Left kidney (tissue), 2 donors: Measurements from ENCODE around the gene NCR3LG1. TPM values are rescaled to one million over a fixed set of nuclear protein-coding genes. Genes with fewer than 3 reads are reported as not detected.

ENCODE experiments used
- DNase-seq: peaks from one replicate; pipeline ENCODE4 v3.0.0-alpha.2; 2013
- polyA plus RNA-seq: library from polyadenylated mRNA; unstranded; fragments of 120-200 nt; gene quantifications from one replicate; pipeline ENCODE4 v1.2.1, GENCODE V29; 2013; ENCODE audit not compliant: insufficient read length

The NCR3LG1 gene
- polyA plus RNA-seq, 1 donor: 2.3 TPM

DNA sequence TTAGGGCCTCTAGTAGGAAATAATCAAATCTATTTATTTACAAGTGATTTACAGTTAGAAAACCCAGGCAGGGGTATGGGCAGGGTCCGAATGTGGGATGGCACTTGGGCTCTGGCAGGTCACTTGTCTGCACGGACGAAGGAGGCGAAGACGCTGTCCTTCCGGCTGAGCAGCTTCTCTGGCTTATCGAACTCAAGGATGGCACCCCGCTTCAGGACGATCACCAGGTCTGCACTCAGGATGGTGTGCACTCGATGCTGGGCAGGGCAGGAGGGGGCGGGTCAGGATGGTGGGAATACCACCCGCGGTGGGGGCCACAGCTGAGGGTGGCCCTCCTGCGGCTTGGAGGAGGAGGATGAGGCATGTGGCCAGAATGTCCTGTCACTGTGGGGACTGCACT lies 41.3 kb downstream of the NCR3LG1 start:
- DNase-seq: no peak

DNA sequence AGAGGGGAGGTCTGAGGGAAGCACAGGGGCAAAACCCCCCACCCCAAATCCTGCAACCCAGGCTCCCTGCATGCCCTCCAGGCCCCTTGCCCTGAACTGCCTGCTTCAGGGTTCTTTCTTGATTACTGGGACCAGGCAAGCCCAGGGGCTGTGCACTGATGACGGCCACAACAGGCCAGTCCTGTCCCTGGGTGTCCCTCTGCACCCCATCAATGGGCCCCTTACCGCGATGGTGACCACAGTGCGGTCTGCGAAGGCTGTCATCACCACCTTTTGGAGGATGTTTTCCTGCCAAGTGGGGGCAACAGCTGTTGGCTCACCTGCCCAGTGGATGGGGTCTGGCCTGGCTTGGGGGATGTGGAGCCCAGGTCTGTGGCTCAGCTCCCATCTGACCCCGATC lies 41.9 kb downstream of the NCR3LG1 start:
- DNase-seq: no peak

DNA sequence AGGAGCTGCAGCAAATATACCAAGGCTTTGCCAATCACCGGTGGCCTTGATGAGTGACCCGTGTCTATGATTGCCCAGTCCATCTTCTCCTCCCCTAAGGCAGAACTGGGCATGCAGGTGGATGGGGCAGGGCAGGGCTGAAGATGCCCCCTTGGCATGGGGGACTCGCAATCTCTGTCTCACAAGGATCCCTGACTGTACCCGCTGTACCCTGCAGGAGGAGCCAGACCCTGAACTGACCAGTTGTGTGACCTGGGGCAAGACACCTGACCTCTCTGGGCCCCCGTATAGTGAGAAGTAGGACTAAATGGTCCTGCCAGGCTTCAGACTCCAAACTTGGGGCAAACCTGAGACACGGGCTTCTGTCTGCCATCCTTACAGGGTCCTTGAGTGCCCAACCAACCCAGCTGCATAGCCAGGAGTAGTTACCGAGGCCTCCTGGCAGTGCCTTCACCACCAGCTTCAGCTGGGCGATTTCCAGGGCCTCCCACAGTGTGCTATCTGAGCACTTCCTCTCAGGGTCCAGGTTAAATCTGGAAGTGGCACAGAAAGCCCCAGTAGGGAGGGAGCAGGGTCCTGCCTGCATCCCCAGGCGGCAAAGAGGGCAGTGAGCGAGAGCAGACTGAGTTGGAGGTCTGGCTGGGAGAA lies 43.3 kb downstream of the NCR3LG1 start:
- DNase-seq: no peak

DNA sequence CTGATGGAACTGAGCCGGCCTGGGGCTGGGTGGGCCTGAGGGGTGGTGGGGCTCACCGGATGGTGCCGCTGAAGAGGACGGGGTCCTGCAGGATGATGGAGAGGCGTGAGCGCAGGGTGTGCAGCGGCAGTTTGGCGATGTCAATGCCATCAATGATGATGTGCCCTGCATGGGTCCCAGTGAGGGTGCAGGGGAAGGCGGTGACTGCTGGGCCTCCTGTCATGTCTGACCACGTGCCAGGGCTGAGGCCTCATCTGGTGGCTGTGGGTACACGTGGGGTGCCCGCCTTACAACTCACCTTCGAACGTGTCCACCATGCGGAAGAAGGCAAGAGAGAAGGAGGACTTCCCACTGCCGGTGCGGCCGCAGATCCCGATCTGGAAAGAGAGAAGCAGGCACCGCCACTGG lies 44.0 kb downstream of the NCR3LG1 start:
- no peak for DNase-seq

DNA sequence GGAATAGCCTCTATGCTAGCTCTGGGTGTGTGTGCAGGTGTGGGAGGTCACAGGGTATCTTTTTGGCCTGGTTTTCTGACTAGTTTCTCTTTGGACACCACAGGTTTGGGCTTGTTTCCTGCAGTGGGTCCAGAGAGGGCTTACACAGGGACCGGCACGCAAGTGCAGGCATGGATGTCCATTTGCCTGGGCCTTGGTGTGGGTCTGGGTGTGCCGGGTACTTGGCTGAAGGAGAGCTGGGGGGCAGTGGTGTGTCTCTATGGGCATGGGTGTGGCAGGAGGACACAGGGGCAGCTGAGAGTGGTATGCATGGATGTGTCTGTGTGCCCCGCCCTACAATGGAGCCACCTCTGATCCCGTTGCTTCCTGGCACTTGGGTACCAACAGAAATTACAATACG lies 44.4 kb downstream of the NCR3LG1 start:
- DNase-seq: no peak

DNA sequence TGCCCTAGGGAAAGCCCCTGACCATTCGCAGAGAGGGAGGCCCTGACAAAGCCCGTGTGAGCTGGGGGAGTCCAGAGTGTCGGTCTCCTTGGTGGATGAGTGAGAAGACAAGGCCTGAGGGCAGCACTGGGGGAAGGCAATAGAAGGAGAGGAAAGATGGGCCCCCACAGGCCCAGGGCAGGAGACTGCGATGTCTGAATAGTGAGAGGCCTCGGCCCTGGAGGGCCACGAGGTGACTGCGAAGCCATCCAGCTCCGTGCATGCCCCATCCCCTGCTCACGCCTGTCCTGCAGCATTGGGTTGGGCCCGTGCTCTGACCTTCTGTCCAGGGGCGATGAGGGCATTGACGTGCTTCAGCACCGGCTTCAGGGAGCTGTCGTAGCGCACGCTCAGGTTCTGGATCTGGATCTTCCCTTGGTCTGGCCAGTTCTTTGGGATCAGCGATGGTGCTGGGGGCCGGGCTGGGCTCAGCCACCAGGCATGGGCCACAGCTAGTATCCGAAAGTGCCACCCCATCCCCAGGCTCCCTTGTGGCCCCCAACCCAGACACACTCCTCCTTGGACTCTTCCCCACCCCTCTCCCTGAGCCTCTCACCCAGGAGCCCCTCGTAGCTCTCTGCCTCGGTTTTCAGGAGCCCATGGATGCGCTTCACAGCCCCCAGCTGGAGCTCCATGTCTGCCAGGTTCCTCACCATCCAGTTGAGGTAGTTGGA lies 45.2 kb downstream of the NCR3LG1 start:
- DNase-seq: no peak

DNA sequence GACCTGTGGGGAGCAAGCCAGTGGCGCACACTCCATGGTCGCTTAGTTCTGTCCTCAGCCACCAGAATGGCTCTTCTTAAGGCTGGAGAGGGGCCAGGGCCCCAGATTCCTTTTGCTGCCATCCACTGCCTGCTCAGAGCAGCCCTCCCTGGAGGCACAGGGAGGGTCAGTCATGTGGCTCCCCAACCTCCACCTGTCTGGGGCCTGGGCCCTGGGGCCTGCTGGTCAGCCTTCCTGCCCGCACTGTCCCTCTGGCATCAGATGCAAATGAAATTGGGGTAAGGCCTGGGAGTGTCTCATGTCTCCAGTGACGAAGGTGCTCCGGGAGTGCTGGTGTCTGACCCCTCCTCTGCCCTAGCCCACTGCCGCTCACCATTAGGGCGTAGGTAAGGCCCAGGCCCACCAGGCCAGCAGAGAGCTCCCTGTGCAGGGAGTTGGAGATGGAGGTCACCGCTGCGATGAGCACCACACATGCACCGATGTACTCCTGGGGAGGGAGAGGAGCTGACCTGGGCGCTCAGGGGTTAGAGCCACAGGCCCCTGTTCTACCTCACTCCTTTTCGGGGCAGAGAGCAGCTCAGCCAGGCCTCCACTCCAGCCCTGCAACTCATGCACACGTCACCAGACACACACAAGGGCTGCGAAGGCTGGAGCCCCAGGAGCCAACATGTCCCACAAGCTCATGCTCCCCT lies 45.9 kb downstream of the NCR3LG1 start:
- DNase-seq: no peak

DNA sequence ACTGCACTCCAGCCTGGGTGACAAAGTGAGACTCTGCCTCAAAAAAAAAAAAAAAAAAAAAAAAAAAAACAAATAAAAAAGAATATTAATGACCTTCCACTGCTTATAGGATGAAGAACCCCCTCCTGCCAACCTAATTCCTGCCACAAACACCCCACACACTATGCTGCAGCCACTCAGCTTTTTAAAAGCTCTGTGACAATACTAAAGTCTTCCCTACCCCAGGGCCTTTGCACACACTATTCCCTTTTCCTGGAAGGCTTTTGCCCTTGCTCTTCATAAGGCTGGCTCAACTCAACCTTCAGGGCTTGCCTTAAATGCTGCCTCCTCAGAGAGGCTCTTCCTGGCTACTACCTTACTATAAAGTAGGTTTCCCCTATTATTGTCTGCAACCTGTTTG lies 47.6 kb downstream of the NCR3LG1 start:
- DNase-seq: no peak

DNA sequence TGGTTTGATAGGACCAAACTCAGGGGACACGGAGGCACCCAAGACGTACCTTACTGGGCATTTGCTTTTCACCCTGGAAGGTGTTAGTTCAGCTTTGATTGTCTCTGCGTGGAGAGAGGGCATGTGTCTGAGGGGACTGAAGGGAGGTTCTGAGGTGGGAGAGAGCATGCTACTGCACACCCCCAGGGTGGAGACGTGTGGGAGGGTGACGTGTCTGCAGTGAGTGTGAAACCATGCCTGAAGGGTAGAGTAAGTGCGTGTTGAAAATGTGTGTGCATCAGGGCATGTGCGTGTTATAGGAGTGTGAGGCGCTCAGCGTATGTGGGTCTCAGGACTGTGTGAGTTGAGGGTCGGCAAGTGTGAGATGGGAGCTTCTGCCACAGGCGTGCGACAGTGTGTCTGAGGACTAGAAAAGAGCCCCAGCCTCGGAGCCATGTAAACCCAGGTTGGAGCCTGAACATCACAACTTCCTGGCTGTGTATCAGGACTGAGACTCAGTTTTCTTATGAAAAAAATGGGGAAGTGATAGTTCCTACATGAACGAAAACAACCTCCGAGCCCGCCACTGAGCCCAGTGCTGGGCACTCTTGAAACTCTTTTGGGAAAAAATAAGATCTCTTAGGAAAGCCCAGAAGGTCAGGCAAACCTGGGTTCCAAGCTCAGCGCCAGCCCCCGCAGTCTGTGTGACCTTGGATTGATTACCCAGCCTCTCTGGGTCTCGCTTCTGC lies 48.6 kb downstream of the NCR3LG1 start:
- no peak for DNase-seq

DNA sequence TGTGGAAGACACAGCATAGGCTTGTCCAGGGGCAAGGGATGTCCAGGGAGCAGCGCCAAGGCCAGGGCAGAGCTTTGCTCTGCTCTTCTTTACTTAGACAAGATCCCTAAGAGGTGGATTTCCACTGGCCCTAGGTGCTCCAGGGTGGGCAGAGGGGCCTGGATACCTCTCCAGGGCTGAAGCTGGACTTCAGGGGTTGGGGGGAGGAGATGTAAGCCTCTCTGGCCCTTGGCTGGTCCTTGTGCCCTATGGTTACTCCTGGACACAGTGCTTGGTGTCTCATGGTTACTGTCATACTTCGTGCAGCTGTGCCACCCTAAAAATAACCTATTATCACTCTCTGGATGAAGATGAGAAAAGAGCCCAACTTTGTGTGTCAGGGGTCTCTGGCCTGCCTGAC lies 49.7 kb downstream of the NCR3LG1 start:
- DNase-seq: no peak

DNA sequence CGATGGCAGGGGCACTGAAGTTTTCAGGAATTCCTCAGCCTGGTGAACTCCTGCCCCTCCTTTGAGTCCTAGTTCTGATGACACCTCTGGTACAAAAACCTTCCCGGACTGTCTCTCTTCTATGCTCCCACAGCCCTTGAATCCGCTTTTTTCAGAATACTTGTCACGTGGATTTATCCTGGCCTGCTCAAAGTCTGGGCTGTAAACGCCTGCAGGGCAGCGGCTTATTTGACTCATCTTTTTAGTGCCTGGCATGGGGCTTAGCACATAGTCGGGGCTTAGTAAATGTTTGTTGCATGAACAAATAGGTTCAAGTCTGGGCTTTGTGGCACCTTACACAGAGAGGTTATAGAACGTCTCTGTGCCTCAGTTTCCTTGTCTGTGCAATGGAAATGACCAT lies 50.2 kb downstream of the NCR3LG1 start:
- DNase-seq: no peak

DNA sequence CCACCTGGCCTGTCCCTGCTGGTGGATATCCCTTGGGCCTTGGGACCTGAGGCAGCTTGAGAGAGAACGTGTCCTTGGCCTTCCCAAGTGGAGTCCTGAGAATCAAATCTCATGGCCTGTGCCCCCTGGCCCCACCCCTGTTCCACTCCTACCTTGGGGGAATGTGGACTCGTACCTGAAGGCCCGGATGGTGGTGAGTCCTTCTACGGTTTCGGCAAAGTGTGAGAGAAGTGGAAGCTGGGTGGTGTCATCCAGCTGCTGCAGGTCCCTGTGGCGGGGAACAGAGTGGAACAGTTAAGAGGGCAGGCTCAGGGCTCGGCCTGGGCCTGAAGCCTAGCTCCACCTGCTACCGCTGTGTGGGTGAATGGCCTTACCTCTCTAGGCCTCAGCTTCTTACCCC lies 50.9 kb downstream of the NCR3LG1 start:
- DNase-seq: no peak

DNA sequence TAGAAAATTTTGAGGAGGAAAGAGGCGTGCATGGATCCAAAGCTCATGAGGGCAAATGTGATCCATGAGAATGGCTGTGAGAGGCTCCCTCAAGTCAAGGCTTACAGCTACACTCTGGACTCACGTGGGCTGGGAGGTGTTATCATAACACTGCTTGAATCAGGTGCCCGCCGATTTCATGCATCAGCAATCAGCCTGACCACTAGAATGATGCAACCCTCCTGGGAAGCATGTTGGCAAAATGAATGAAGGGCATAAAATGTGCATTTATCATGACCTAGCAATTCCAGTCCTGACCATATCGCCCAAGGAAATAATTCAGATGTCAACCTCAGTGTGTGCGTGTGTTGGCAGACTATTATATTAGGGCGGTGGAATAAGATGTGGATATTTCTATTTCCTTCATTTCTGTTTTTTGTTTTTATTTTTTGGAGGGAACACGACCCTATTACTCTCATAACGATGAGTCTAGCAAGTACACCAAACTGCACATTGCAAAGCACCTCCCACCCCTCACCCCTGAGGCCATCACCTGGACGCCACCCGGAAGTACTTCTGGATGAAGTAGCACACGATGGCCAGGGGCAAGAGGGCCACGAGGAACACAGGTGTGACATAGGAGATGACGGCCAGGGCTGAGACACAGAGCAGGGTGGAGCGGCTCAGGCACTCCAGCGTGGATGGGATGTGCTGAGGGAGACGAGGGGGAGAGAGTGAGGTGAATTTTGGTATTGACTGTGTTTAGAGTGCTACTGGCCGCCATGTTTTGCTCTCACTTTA lies 52.6 kb downstream of the NCR3LG1 start:
- DNase-seq: no peak

DNA sequence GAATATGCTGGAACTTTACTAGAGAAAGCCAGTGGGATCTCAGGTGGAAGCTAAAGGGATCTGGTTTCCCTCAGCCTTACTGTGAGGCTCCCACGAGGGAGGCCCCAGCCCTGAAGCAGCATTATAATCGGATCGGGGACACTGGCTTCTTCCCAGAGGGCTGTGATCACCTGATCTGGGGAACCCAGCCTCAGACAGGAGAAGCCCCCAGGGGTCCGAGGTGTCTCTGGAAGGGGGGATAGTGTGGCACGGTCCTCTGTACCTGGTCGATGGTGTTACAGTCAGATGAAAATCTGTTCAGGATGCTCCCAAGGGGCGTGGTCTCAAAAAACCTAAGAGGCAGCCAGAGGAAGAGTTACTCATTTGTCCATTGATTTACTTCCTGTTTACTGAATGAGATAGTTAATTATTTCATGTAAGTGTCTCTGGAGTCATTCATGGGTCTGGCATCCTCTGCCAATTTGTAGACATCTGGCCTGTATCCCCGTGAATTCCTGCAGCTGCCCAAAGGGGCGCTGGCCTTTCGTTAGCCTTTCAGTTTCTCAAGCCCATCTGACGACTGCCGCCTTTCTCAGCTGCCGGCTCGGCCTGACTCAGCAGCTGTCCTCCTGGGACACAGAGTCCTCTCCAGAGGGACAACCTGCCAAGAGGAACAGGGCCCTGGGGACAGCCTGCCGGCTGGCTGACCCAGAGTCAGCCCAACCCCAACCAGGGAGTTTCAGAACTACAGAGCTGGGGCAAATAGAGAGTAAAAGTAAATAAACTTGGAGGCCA lies 53.8 kb downstream of the NCR3LG1 start:
- DNase-seq: no peak

DNA sequence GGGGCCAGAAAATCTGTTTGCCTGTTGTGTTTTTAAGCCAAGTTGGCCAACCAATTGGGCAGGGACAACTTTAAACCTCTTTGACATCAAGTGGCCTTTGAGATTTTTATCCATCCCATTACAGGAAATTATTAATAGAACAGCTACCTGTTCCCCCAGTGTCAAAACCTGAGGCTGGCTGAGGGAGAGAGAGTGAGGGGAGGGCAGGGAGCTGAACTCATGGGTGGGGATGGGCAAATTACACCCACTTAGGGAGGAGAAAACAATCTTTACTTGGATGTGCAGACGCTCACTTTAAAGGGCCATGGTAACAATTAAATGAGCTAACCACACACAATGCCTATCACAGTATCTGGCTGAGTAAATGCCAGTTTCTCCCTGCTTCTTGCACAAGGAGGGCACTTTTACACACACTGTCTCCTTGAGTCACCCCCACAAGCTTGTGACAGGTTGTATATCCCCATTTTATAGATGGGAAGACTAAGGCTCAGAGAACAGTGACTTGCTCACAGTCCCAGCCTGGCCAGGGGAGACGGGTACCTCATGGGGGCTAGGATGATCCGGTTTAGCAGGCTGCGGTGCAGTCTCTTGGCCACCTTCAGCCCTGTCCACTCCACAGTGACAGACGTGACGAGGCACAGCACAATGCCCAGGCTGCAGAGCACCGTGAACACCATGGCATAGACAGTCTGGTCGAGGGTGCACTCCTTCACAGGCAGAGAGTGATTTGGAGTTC lies 54.6 kb downstream of the NCR3LG1 start:
- no peak for DNase-seq

DNA sequence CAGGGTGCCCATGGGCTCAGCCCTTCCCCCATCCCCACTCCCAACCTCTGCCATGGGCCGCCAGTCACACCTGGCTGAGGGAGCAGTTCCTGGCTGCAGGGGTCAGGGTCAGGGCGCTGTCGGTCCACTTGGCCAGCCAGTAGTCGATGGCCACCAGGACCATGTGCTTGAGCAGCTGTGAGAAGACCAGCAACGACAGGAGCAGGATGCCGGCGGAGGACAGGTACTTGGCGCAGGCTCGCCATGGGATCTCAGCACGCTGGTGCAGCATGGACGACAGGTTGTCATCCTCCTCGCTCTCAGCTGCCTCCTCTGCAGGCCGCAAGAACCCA lies 55.2 kb downstream of the NCR3LG1 start:
- DNase-seq: no peak

DNA sequence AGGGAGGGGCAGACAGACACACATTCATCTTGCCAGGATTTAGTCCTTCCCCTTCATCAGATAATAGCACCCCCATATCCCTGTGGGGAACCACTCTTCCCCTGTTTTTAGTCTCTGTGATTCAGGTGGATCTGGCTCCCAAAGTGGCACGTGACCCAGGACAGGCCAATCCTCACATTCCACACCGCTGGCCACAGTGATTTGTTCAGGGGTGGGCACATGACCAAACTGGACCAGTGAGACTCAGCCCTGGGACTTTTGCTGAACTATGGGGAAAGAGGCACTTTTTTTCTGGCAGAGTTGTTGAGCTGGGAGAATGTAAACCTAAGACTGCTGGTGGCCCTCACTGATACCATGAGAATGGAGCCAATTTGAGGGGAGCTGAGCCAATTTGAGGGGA lies 56.0 kb downstream of the NCR3LG1 start:
- DNase-seq: no peak

DNA sequence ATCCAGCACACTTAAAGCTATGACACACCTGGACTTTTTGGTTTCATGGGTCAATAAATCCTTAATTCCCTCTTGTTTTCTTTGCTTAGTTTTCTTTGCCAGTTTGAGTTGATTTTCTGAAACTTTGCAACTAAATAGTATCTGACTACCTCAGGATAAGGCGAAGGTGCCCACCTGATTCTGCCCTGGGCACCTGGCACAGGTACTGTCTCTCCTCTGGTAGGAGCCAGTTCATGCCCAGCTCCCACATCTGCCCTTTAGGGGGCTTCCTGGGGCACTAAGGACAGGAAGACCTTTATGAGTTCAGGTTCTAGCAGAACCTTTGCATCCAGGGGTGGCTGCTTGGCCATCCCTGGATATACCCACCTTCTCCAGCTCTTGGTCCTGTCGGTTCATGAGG lies 56.4 kb downstream of the NCR3LG1 start:
- no peak for DNase-seq

DNA sequence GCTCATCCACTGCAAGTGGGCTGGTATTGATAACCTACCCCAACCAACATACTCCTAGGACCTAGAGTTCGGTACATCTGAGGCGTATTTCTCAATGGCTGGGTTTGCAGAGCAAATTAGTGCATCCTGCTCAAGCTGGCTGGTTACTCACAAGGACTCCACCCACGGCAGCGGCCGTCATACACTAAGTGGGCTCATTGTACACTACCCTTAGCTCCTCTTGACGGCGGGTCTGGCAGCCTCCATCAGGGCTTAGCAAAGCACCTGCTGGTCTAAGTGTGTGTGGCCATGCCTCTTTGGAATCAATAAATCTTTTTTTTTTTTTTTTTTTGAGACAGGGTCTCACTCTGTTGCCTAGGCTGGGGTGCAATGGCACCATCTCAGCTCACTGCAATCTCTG lies 57.0 kb downstream of the NCR3LG1 start:
- DNase-seq: no peak

DNA sequence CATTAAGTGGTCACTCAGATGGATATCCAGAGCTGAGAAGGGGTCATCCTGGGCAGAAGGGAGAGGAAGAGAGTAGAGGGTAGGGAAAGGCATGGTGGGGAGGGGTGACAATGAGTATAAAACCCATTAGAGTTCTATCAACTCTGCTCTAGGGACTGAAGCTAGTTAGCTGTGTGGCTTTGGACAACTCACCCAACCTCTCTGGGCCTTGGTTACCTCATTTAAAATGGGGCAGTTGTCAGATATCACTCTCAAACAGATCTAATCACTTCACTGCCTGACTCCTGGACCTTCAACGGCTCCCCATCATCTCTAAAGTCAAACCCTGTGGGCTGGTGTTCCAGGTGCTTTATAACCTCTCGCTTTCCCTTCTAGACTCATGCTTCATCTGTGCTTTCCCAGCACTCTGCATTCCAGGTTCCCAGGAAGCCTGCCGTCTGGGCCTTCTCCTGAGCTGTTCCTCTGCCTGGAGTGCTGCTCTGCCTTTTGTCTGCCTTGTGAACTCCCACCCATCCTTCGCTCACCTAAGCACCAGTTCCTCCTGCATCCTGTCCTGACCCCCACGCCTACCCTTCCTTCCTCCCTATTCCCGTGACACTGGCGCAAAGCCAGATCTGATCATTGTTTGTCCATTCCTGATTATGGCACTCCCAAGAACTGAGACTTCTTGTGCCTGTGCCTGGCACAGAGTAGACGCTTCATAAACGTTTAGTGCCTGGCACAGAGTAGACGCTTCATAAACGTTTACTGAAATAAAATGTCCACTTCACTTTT lies 59.2 kb downstream of the NCR3LG1 start:
- DNase-seq: no peak
